GM12874 (cell line): ENCODE results near the gene PCDHGA1.

ENCODE experiments used
- TF ChIP-seq, protein P1 (sequence below): IDR thresholded peaks from 2 replicates; pipeline ENCODE4 v1.5.1; 2011; ENCODE audit warnings: low read depth, mild to moderate bottlenecking, control low read depth, low read length, moderate library complexity; ENCODE audit not compliant: insufficient read depth

The PCDHGA1 gene

DNA sequence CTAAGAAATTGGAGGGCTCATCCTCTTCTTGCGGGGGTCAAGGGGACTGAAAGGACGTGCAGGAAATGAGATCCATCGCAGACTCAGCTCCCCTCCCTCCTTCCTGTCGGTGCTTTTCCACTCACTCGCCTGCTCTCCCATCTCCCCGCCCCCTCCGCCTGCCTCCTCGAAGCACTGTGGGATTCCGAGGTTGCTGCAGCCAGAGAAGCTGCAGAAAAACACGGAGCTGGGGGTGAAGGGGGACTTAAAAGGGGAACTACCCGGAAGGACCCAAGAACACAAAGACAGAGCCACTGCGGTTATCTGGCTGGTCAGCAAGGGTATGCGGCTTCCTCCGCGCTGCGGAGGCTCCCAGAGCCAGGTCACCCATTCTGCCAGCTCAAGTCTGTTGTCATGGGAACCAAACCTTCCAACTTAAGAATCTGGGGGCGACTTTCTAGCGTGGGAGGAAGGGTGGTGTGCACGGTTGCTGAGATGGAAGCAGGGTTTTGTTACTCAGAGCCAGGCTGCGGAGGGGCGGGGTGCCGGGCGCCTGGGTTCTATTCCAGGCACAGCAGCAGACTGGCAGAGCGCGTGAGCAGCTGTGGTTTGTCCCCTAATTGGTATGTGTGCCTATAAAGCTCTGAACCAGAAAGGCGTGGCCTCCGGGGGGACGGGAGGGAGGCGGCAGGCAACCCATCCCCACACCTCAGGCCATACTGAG is 183.5 kb downstream of the PCDHGA1 start:
- TF ChIP-seq, protein P1, sequence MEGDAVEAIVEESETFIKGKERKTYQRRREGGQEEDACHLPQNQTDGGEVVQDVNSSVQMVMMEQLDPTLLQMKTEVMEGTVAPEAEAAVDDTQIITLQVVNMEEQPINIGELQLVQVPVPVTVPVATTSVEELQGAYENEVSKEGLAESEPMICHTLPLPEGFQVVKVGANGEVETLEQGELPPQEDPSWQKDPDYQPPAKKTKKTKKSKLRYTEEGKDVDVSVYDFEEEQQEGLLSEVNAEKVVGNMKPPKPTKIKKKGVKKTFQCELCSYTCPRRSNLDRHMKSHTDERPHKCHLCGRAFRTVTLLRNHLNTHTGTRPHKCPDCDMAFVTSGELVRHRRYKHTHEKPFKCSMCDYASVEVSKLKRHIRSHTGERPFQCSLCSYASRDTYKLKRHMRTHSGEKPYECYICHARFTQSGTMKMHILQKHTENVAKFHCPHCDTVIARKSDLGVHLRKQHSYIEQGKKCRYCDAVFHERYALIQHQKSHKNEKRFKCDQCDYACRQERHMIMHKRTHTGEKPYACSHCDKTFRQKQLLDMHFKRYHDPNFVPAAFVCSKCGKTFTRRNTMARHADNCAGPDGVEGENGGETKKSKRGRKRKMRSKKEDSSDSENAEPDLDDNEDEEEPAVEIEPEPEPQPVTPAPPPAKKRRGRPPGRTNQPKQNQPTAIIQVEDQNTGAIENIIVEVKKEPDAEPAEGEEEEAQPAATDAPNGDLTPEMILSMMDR, result no peak

DNA sequence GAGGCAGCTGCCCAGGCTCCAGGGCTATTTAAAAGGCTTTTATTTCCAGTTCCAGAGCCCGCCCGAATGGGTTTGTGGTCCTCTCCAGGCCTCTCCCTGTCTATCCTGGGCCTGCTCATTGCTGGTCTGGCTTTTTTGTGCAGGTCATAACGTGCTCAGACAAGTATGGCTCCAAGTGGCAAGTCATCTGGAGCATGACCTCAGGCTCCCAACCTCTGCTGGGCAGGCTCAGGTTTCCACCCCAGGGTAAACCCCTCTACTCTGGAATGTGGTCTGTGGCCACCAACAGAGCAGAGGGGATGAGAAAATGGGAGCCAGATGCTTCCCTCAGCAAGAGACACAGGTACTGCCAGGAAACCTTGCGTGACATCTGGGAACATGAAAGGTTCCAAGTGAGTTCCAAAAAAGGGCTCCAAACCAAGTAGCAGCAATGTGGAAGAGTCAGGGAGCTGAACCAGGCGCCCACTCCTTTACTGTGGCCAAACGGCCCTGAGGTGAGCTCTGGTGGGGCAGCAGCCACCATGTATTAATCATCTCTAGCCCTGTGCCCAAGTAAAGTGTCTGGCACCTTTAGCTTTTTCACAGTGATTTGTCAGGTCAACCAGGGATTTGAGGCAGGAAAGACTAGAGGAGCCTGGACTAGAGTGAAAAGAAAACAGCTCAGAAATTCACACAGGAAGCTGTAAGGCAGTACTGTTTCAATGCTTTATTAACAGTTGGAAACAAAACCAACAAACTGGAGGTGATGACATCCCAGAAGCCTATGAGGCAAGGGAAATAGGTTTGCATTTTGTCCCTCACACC is 184.2 kb downstream of the PCDHGA1 start:
- TF ChIP-seq, protein P1, result no peak

DNA sequence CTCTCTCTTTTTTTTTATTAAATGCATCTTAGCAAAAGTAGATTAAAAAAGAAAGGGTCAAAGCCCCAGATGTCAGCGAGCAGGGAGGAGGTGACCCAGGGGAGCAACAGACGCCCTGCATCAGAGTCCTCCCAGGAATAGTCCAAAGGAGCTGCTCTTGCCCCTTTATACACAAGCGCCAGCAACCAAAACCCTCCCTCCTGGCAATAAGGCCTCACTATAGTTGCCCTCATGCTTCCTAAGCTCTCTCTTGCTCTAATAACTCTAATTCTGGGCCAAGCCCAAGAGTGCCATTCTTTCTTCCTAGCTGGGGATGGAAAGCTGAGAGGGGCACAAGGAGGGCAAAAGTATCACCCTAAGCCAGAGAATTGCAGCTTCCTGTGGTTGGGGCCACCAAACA is 184.8 kb downstream of the PCDHGA1 start:
- TF ChIP-seq, protein P1, result no peak

DNA sequence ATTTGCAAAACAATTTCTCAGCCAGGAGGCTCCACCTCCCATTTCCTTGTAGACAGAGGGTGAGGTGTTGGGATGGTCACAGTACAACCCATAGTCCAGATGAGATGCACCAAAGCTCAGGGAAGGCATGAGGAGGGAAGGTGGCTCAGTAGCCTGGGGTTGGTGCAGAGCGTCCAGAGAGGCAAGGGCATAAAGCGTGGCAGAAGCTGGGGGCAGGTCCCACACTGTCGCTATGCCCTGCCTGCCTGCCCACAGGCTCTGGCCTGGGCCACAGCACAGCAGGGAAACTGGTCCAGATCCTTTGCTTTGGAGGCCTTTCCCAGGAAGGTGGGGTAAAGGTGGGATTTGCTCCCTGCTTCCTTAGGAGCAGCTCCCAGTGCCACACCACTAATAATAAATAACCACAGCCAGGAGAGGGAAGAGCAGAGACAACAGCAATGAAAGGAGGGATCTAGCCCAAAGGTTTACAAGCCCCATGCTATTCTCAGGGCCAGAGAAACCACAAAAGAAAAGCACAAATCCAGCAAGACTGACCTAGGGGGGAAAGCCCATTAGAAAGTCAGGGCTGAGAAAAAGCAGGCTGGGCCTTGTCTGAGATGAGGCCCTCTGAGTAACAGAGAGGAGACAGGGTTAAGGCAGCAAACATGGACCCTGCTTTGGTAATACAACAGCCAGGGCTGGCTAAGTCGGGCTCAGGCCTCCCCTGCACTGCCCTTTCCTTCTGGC is 185.8 kb downstream of the PCDHGA1 start:
- TF ChIP-seq, protein P1, result no peak

DNA sequence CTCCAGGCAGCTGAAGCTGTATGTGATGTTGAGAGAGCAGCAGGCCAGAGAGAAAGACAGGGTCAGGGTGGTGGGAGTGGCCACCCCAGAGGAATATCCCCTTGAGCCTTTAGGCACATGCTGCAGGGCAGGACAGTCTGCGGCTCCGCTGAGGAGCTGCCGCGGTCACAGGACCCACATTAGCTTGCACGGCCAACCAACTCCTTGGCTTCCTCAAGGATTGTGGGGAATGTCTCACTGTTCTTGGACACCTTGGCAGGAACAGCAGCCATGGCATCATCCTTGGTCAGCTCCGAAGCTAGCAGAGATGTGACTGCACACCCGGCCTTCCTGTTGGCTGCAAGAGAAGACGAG is 186.3 kb downstream of the PCDHGA1 start:
- TF ChIP-seq, protein P1, result no peak

DNA sequence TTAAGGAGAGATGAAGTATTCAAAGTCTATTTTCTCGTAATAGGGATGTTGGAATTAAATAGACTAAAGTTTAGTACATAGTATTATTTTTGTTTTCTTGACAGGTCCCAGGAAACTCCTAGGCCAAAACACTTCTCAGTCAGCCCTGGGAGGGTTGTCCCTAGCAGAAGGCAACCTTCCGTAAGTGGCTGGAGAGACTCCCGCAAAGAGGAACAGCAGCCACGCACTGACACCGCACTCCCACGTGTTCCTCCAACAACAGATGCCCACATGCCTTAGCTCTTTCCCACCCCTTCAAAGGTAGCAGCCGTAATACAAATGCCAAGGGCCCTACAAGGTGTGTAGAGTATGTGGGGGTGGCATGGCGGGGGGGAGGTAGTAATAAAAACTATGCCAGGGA is 187.0 kb downstream of the PCDHGA1 start:
- TF ChIP-seq, protein P1, result no peak

DNA sequence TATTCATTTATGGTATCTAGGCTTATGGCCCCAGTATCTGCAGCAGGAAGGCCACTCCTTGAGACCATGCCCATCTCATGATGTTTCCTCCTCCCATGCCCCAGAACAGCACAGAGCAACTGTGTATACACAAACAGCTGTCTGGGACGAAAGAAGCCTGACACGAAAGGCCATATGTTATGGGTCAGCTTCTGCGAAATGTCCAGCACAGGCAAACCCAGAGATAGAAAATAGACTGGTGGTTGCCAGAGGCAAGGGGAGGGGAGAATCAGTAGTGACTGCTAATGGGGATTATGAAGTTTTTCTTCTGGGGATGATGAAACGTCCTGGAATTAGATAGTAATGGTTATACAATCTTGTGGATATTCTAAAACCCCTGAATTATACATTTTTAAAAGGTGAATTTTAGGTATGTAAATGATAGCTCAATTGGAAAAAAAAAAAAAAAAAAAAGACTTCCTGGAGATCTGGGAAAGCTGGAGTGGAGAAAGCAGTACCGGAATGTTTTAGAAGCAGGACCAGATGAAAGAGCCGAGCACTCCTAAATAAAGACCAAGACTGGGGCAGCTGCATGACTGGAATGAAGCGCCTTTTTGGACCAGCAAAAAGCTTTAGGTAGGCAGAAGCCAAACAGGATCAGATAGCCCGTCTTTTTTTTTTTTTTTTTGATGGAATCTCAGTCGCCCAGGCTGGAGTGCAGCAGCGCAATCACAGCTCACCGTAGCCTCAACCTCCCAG is 187.7 kb downstream of the PCDHGA1 start:
- TF ChIP-seq, protein P1, result no peak
